Activated CD4-positive, alpha-beta T cell treated with anti-CD3 and anti-CD28 coated beads, Interleukin-2, Interleukin-4, amounts not matched to agents 100 ng/mL and 50 ng/mL, durations not matched to agents 16 hours and 8 hours (primary cell): ENCODE measurements around the gene CCT3.

Experiments used
- DNase-seq: peaks from one replicate; pipeline ENCODE4 v3.0.0-alpha.2; 2020; ENCODE audit warnings: low spot score

The CCT3 gene

GRCh38 chr1:156281693-156282478 is 56.2 kb downstream of the CCT3 start:
- peak; percentile 32 for DNase-seq

- peak; percentile 53 for DNase-seq
Measured at GRCh38 chr1:156281281-156281680, 56.8 kb downstream of the CCT3 start.

- no peak for DNase-seq
Measured at GRCh38 chr1:156279837-156280236, 58.3 kb downstream of the CCT3 start.

- no peak for DNase-seq
Measured at GRCh38 chr1:156276966-156277381, 61.1 kb downstream of the CCT3 start.

- DNase-seq, result no peak
Measured at GRCh38 chr1:156276532-156276931, 61.6 kb downstream of the CCT3 start.

GRCh38 chr1:156270314-156270713 is 67.8 kb downstream of the CCT3 start:
- DNase-seq, result no peak

- no peak for DNase-seq
Measured at GRCh38 chr1:156268336-156268735, 69.8 kb downstream of the CCT3 start.

GRCh38 chr1:156266051-156266450 is 72.0 kb downstream of the CCT3 start:
- DNase-seq, result no peak

- DNase-seq, result no peak
Measured at GRCh38 chr1:156263288-156263655, 74.8 kb downstream of the CCT3 start.

GRCh38 chr1:156262461-156263287 is 75.4 kb downstream of the CCT3 start:
- no peak for DNase-seq

GRCh38 chr1:156260896-156261295 is 77.2 kb downstream of the CCT3 start:
- no peak for DNase-seq

GRCh38 chr1:156259805-156260204 is 78.3 kb downstream of the CCT3 start:
- no peak for DNase-seq
